LNCaP clone FGC (cell line): ENCODE data around the gene HDAC4.

Experiments used
- DNase-seq: peaks from one replicate; pipeline ENCODE4 v3.0.0-alpha.2; 2011; ENCODE audit warnings: low read depth
- H3K4me3 ChIP-seq: 2 replicates; pipeline ENCODE4 v1.5.1; 2011; ENCODE audit warnings: mild to moderate bottlenecking, low read depth, low read length, control low read depth
- TF ChIP-seq, protein P1 (sequence below): IDR thresholded peaks from 2 replicates; pipeline ENCODE4 v1.5.1; 2012; ENCODE audit warnings: mild to moderate bottlenecking; ENCODE audit not compliant: control insufficient read depth, insufficient read depth; ENCODE audit errors: extremely low read depth

Gene HDAC4

DNA sequence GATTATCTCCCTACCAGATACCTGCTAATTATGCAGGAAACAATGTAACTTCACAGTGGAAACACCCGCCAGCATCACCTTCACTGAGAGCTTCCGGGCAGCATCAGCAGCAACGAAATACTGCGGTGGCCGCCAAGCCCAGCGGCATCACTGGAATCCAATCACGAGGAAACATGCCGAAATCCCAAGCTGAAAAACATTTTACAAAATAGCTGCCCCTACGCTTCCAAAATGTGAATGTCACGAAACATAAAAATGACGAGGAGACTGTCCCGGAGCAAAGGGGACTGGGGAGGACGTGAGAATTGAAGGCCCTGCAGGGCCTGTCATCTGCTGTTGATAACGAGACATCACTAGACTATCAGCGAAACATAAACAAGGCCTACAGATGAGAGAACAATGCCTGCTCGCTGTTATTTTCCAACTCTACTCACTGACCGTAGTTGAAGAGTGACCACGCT, 82.6 kb downstream of the HDAC4 start:
- TF ChIP-seq, protein P1, sequence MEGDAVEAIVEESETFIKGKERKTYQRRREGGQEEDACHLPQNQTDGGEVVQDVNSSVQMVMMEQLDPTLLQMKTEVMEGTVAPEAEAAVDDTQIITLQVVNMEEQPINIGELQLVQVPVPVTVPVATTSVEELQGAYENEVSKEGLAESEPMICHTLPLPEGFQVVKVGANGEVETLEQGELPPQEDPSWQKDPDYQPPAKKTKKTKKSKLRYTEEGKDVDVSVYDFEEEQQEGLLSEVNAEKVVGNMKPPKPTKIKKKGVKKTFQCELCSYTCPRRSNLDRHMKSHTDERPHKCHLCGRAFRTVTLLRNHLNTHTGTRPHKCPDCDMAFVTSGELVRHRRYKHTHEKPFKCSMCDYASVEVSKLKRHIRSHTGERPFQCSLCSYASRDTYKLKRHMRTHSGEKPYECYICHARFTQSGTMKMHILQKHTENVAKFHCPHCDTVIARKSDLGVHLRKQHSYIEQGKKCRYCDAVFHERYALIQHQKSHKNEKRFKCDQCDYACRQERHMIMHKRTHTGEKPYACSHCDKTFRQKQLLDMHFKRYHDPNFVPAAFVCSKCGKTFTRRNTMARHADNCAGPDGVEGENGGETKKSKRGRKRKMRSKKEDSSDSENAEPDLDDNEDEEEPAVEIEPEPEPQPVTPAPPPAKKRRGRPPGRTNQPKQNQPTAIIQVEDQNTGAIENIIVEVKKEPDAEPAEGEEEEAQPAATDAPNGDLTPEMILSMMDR, result no peak
- no peak for DNase-seq
- H3K4me3 ChIP-seq, result no peak overlapping the region

DNA sequence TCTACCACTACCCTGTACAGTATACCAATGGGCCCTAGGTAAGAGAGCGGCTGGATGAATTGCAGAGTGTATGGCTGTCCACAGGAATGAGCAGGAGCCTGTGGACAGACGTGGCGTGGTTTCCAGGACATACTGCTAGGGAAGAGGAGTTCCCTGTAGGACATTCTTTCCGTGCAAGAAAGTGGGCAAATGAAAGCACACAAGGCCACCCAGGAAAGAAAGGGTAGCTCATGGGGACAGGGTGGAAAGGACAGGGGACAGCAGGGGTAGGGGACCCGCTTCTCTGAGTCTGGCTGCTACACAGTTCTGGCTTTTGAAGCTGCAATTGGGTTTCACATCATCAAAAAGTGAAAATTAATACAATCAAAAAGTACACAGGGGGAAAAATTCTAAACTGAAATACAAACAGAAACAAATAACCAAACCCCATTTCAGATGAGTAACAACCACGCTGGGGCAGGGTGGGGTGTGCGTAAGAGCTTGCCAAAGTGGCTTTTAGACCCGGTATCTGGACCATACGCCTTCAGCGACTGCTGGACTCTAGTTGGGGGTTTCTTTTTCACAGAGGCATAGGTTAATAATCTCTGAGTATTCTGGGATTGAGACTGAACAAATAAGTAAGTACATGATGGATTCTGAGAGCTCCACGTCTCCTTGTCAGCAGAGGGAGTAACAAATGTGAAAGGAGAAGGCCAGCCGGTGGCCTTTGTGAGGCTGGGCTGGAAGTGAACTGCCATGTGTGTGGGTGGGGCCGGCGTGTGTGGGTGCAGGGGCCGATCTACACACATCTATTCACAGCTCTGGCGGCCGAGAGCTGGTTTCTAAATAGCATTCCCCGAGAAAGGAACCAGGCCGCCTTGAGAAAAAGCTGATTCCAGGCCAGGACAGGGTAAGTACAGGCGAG, 84.0 kb downstream of the HDAC4 start:
- peak; percentile 52 for DNase-seq
- TF ChIP-seq, protein P1, result no peak

DNA sequence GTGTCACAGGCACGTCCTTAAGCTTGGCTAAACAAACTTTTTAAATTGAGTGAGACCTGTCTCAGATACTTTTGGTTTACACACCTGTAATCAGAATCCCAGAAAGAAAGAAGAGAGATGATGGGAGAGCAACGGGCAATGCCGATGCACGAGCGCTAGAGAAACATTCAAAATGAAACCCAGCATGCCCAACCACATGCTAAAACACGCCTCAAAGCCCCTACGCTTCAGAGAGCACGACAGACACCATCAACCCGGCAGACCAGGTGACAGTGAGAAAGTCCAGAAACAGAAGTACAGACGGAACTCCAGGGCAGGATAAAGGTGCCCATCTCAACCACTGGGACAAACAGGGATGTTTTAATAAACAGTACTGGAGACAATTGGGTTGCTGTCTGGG, 85.5 kb downstream of the HDAC4 start:
- DNase-seq, result no peak
- H3K4me3 ChIP-seq, result no peak overlapping the region
- TF ChIP-seq, protein P1, result no peak

More for the DNA sequence above, 84.0 kb downstream of the HDAC4 start:
- H3K4me3 ChIP-seq, result peak overlapping the region; percentile 33

DNA sequence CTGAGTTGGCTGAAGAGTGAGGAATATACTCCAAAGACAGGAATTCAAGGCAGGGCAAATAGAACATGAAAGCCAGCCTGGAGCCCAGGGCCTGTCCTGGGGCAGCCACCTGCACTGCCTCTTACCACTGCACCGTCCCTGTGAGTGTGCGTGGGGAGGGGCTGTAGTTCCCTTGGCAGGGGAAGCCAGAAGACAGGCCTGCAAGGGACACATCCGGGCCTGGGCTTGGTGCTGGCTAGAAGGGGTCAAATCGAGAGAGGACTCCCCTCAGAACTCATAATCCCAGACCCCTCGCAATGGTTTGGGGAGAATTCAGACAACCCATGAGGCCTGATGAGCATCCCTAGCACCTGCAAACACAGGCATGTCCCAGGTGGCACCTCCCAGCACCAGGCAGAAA, 87.0 kb downstream of the HDAC4 start:
- DNase-seq, result no peak
- TF ChIP-seq, protein P1, result no peak
- no peak overlapping the region for H3K4me3 ChIP-seq

DNA sequence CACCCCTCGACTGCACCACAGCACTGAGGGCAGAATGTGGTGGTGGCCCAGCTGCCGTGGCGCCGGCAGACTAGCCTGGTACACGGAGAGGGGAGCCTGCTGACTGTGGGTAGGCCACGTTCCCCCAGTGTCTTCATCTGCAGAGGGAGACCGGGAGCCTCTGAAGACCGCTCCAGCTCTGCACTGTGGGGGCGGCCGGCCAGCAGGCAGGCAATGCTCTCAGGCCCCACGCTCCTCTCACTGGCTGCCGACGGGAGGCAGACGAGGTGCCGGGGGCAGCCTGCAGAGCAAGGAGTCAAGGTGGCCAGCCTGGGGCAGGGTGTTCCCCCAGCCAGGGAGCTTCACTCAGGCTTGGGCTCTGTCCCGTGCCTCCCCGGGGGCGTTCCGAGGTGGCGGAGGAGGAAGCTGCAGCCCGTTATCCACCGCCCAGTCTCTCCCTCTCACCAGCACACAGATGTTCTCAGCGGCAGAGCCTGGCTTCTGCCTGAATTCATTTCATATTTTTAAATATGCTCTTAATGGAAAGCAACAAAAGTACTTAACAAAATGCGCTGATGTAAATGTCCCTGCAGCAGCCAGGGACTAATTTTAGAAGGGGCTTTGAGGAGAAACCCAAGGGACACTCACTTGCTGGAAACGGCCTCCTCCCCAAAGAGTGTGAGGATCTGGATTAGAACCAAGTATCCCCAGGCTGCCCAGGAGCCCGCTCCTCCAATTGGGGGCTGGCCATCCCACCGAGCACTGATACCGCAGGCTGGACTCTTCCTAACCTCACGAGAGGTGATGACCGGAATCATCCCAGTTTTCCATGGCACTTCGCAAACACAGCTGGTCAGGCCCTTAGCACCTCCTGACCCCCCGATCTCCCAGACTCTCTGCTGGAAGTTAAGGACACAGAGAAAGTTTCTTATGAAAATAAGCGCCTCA, 87.8 kb downstream of the HDAC4 start:
- no peak for DNase-seq
- TF ChIP-seq, protein P1, result no peak
- H3K4me3 ChIP-seq, result no peak overlapping the region

DNA sequence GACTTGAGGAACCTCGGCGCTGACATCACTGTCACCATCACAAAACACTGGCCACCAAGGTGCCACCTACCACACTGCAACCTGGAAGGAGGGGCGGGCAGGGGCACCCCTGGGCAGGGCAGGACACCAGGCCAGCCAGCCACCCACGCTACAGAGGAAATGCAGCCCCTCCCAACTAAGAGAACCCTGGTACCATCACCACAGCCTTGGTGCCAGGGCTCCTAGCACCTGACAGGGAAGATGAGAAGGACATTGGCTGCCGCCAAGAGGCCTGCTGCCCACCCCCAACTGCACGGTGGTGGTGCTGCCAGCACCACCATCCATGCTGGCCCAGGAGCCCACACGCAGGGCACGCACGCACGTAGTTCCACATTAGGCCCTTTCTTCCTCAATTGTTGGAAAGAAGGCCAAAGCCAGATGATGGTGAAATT, 88.7 kb downstream of the HDAC4 start:
- DNase-seq, result no peak
- H3K4me3 ChIP-seq, result no peak overlapping the region
- TF ChIP-seq, protein P1, result no peak
